ENCODE results near the gene PIANP. TPM values are rescaled to one million over a fixed set of nuclear protein-coding genes. Genes with fewer than 3 reads are reported as not detected.
A peak's percentile ranks its signal among the peaks of the same experiment; 100 is the strongest.
"Not testable (repeated sequence)": the region's sequence is repeated elsewhere in the genome, so short reads cannot be mapped to it uniquely, and the experiment has no call there.

Gene PIANP, protein sequence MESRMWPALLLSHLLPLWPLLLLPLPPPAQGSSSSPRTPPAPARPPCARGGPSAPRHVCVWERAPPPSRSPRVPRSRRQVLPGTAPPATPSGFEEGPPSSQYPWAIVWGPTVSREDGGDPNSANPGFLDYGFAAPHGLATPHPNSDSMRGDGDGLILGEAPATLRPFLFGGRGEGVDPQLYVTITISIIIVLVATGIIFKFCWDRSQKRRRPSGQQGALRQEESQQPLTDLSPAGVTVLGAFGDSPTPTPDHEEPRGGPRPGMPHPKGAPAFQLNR
- total RNA-seq (2014; rRNA removed; shearing (Covaris generic)), result not detected in 2 replicates
- polyA plus RNA-seq (2015; cell fraction: cytosol; rRNA removed), result 0.27 and 0.29 TPM in 2 replicates
- 0.89 TPM in 1 of 2 replicates, not detected in the other for polyA plus RNA-seq (2015; cell fraction: nucleus; rRNA removed)

DNA sequence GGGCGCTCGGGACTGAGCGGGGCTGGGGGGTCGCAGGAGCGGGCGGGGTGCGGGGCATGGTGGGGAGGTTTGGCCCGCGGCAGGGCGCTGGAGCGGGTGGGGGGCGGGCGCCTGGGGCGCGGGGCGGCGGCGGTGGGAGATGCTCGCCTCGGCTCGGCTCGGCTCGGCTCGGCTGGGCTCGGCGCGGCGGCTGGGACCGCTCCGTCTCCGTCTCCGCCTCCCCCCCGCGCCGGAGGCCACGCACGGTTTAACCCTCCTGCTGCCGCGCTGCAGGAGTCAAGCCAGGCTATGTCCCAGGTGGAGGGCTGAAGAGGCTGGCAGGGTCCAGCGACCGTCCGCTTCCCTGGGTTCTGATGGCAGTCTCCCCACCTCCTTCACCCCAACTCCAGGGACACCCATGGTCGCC lies at the start of gene PIANP:
PIANP (minus strand) TSS at position 170 of the 406 bp plus-strand sequence. CDS start 2,754 bp downstream, outside the sequence.
- DNase-seq (ENCODE audit: low read depth, low spot score), result no peak
- in situ Hi-C loops (cut with HindIII; ENCODE audit: low pct_unique_long_range_greater_than_20kb, low sequenced_read_pairs), result no loop called here

DNA sequence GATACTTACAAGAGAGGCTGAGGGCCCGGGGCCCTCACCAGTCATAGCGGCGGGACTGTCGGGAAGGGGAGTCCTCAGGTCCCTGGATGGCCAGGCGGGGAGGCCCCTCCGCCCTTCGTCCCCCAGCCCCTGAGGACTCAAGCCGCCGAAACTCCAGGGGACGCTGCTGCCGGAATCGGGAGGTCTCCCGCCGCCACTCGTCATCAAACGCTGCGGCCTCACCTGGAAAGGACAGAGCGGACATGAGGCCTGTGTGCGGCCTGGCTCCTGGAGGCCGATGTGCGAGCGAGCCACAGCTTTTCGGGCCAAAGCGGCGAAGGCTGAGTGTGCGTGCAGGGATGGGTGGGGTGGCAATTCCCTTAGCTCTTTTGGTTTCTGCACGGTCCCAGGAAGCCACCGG lies 48.1 kb upstream of the PIANP start:
- in situ Hi-C loops (cut with HindIII; ENCODE audit: low pct_unique_long_range_greater_than_20kb, low sequenced_read_pairs), result no loop called here
- no peak for DNase-seq (ENCODE audit: low read depth, low spot score)

DNA sequence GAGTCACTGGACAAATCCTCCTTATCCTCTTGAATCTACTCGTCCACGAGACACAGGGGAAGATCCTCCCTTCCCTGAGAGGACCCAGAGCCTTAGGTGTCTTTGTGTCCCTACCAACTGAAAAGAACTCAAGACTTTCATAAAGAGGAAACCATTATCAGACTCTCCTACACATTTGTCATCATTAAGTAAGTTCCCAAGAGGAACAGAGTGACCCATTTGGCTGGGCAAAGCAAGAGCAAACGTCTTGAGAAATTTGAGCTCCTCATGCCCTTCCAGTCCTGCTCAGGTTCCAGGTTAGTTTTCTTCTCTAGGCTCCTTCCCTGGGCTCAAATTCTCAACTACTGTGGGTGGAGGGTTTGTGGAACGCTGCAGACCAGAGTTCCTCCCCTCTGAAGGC lies 46.6 kb upstream of the PIANP start:
- DNase-seq (ENCODE audit: low read depth, low spot score), result no peak
- in situ Hi-C loops (cut with HindIII; ENCODE audit: low pct_unique_long_range_greater_than_20kb, low sequenced_read_pairs), result no loop called here

DNA sequence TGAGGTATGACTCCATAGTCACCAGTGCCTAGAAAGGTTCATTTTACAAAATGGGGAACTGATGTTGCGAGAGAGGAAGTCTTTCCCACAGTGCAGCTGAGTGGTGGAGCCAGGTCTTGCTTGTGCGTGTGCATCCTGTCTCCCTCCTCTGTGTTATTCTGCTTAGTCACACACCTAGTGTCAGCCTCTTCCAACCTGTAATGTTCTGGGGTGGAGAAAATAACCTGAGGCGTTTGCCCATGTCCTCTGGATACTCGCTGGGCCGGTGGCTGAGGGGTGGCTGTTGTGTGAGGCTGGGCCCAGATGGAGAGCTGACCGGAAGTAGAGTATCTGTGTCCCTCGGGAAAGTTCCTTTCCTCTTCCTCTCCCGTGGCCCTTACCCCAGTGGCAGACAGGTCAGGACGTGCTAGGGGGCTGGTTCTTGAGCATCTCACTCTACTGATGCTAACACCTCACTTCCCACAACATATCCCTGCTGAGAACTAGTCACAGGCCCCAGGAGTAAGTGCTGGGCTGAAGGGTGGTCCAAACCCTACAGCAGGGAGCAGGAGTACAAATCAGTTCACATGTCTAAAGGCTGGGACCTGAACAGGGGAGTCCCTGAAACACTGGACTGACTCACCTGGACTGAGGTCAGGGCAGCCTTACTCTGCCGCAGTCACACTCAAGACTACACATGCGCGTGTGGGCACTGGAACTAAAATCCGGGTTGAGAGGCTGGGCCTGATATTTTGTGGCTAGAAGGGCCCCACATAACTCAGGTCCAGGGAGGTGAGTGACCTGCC lies 45.3 kb upstream of the PIANP start:
- in situ Hi-C loops (cut with HindIII; ENCODE audit: low pct_unique_long_range_greater_than_20kb, low sequenced_read_pairs), result no loop called here

DNA sequence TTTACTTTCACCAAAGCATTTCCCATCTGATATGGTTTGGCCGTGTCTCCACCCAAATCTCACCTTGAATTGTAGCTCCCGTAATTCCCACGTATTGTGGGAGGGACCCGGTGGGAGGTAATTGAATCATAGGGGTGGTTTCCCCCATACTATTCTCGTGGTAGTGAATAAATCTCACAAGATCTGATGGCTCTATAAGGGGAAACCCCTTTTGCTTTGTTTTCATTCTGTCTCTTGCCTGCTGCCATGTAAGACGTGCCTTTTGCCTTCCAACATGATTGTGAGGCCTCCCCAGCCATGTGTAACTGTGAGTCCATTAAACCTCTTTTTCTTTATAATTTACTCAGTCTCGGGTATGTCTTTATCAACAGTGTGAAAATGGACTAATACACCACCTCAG lies 42.7 kb upstream of the PIANP start:
- in situ Hi-C loops (cut with HindIII; ENCODE audit: low pct_unique_long_range_greater_than_20kb, low sequenced_read_pairs); DNase-seq (ENCODE audit: low read depth, low spot score): not testable (repeated sequence)

More for the DNA sequence above, 45.3 kb upstream of the PIANP start:
- no peak for DNase-seq (ENCODE audit: low read depth, low spot score)

DNA sequence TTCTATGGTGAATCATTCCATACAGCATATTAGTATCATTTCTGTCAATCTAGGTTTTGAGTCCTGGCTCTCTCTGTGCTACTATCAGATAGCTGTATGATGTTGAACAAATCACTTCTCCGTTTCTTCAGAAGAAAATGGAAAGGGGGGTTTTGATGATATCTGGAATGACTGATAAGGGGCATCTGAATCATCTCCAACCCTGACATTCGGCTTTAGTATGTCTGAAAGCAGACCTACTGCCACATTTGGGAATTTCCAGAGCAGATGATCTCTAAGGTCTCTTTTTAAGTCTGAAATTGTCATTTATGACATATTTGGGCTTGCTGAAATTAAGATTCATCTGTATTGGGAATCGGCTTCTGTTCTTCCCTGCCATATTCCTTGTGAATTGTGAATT lies 42.2 kb upstream of the PIANP start:
- in situ Hi-C loops (cut with HindIII; ENCODE audit: low pct_unique_long_range_greater_than_20kb, low sequenced_read_pairs), result no loop called here
- no peak for DNase-seq (ENCODE audit: low read depth, low spot score)

DNA sequence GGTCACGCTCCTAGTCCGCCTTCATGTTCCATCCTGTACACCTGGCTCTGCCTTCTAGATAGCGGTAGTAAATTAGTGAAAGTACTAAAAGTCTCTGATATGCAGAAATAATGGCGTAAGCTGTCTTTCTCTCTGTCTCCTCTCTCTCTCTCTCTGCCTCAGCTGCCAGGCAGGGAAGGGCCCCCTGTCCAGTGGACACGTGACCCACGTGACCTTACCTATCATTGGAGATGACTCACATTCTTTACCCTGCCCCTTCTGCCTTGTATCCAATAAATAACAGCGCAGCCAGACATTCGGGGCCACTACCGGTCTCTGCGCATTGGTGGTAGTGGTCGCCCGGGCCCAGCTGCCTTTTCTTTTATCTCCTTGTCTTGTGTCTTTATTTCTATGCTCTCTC lies 41.5 kb upstream of the PIANP start:
- DNase-seq (ENCODE audit: low read depth, low spot score); in situ Hi-C loops (cut with HindIII; ENCODE audit: low pct_unique_long_range_greater_than_20kb, low sequenced_read_pairs): not testable (repeated sequence)

DNA sequence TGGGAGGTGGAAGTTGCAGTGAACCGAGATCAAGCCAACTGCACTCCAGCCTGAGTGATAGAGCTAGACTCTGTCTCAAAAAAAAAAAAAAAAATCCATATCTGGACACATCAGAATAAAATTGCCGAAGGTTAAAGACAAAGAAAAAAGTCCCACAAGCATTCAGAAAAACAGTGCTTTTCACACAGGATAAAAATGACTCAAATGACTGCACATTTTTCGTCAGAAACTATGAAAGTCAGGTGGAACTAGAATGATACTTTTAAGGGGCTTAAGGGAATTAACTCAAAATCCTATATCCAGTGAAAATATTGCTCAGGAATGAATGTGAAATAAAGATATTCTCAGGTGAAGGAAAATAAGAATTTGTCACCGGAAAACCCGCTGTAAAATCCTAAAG lies 36.1 kb upstream of the PIANP start:
- in situ Hi-C loops (cut with HindIII; ENCODE audit: low pct_unique_long_range_greater_than_20kb, low sequenced_read_pairs), result no loop called here
- no peak for DNase-seq (ENCODE audit: low read depth, low spot score)

DNA sequence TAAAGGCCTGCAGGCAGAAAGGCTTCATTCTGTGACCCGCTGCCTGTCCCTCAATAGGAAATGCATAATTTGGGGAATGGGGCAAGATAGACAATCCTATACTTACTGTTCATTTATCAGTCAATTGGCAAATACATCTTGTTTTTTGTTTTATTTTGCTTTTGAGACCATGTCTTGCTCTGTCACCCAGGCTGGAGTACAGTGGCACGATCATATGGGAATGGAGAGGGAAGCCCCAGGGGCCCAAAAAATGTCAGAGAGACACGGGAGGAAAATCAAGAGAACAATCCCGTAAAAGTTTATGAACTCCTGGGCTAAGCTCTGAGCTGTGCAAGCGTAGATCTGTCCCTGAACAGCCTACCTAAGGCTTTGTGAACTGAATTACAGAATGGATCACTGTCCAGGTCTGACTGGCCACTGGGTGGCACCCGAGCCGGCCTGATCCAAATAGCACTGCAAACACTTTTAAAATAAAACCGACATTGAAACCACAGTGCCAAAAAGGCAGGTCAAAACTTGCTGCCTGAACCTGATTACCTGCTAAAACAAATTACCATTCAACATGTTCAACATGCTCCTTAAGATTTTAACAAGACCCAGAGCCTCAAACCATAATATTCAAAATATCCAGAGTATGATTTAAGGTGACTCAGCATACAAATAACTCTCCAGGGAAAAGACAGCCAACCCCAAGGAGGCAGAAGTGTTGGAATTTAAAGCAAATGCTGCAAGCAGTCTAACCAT lies 35.0 kb upstream of the PIANP start:
- in situ Hi-C loops (cut with HindIII; ENCODE audit: low pct_unique_long_range_greater_than_20kb, low sequenced_read_pairs), result no loop called here
- peak; percentile 69 for DNase-seq (ENCODE audit: low read depth, low spot score)

DNA sequence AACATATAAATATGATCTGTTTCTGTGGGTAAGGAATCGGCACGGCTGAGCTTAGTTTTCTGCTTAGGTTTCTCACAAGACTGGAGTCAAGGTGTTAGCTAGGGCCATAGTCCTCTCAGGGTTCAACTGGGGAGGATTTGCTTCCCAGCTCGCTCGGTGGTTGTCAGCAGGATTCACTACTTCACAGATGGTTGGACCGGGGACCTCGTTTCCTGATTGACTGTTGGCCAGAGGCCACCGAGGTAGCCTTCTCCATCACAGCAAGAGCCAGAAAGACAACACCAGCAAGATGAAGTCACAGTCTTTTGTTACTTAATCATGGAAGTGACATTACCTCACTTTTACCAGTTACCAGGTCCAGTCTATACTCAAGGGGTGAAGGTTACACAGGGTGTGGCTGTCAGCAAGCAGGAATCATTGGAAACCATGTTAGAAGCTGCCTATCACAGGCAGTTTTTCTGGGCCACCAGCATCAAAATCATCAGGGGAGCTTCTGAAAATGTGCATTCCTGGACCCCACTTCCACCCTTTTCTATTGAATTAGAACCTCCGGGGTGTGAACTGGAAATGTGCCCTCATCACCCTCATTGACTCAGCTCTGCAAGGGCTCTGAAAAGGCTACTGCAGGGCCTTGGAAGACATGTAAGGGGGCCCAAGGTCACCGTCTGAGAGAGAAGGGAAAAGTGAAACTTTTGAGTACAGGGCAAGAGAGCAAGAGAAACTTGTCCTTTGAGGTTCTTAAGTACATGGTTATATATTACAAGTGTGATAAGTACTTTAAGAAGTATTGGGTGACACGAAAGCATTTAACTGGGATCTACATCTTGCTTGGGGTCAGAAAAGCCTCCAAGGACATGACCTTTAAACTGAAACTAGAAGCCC lies 34.1 kb upstream of the PIANP start:
- no peak for DNase-seq (ENCODE audit: low read depth, low spot score)
- in situ Hi-C loops (cut with HindIII; ENCODE audit: low pct_unique_long_range_greater_than_20kb, low sequenced_read_pairs), result no loop called here

DNA sequence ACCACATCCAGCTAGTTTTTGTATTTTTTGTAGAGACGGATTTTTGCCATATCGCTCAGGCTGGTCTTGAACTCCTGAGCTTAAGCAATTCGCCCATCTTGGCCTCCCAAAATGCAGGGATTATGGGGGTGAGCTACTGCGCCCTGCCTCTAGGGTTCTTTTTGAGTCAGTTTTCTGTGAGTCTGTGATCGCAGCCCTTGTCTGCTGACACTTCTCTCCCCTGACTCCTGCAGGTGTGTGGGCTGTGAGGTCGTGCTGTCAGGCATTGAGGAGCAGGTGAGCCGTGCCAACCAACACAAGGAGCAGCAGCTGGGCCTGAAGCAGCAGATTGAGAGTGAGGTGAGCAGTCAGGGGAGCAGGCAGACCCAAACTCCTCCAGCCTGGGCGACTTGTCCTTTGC lies 29.6 kb upstream of the PIANP start:
- no peak for DNase-seq (ENCODE audit: low read depth, low spot score)
- in situ Hi-C loops (cut with HindIII; ENCODE audit: low pct_unique_long_range_greater_than_20kb, low sequenced_read_pairs), result no loop called here

DNA sequence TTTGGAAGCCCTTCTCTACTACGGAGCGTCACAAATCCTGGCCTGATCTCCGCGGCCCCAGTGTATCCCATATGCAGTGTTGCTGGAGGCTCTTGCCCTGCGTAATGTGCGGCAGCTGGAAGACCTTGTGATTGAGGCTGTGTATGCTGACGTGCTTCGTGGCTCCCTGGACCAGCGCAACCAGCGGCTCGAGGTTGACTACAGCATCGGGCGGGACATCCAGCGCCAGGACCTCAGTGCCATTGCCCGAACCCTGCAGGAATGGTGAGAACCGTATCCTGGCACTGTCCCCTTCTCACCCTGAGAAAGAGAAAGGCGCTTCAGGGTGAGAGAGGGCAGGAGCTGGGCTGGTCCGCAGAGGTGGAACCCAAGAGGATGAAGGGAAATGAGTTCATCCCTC lies 28.6 kb upstream of the PIANP start:
- in situ Hi-C loops (cut with HindIII; ENCODE audit: low pct_unique_long_range_greater_than_20kb, low sequenced_read_pairs), result no loop called here
- no peak for DNase-seq (ENCODE audit: low read depth, low spot score)

DNA sequence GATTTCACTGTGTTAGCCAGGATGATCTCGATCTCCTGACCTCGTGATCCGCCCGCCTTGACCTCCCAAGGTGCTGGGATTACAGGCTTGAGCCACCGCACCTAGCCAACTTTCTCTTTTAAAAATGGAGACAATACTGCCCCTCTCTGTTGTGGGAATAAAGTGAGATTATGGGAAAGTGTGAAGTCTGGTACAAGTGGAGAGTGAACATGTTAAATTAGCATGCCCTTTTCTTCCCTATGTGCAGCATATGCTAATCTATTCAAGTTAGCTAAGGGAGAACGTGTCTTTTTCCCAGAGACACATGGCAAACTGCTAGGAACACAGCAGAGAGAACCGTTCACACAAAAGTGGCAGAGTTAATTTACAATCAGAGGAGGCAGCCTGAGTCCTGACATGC lies 24.7 kb upstream of the PIANP start:
- no peak for DNase-seq (ENCODE audit: low read depth, low spot score)
- in situ Hi-C loops (cut with HindIII; ENCODE audit: low pct_unique_long_range_greater_than_20kb, low sequenced_read_pairs), result no loop called here

DNA sequence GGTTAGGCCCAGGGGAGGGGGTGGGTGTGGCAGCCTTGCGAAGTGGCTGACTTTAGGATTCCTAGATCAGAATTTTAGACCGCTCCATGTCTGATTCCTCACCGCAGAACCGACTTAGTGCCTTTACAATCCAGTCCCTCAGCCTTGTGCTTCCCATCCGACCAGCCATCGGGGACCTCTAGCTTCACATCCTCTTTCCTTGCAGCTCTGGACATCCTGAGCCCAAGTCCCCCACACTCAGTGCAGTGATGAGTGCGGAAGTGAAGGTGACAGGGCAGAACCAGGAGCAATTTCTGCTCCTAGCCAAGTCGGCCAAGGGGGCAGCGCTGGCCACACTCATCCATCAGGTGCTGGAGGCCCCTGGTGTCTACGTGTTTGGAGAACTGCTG lies 23.8 kb upstream of the PIANP start:
- peak; percentile 36 for DNase-seq (ENCODE audit: low read depth, low spot score)
- in situ Hi-C loops (cut with HindIII; ENCODE audit: low pct_unique_long_range_greater_than_20kb, low sequenced_read_pairs), result no loop called here

DNA sequence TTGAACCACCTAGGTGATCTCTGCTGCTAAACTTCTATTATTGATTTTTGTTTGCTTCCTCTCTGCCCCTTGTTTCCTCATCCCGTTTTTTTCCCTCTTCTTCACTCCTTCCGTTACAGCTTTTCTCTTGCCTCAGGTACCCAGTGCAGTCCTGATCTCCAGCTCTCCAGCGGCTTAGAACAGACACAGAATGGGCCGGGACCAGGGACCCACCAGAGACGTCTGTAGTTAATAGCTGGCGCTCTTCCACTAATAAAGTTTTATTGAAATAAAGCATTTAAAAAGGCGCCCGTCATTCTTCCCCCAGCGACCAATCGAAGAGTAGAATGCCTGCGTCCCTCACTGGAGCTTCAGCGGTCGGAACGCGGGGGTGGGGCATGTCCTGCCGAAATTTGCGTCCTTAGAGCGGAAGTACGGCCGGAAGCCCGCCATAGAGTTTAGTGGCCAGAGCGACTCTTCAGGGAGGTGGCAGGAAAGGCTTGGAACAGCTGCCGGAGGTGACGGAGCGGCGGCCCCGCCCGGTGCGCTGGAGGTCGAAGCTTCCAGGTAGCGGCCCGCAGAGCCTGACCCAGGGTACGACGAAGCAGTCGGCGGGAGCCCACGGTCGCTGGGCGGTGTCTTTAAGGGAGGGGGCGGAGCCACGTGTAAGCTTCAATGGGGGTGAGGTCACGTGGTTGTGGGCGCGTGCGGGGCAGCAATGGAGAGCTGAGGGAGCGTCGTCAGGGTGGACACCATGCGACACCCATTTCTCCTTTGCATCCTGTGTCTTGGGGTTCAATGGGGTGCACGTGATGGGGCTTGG lies 23.2 kb upstream of the PIANP start, which contains the start of gene COPS7A:
COPS7A (plus strand) TSS at position 440 of the 802 bp plus-strand sequence. CDS start 611 bp downstream, outside the sequence.
- in situ Hi-C loops (cut with HindIII; ENCODE audit: low pct_unique_long_range_greater_than_20kb, low sequenced_read_pairs), result no loop called here
- DNase-seq (ENCODE audit: low read depth, low spot score), result peak; percentile 99

DNA sequence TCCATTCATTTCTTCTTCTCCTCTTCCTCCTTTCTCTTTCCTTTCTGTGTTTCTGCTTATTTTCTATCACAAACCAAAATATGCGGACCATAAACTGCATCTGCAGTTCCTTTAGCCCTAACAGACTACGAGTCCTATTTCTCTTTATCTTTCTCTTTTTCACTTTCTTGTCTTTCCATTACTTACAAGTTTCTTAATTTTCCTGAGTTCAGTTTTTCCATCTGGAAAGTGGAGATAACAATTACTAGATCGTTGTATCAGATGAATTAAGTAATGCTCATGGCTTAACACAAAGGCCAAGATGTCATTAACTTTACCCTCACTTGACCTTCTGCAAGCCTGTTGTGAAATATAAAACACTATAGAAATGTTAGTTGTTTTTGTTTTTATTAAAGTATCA lies 22.2 kb upstream of the PIANP start:
- in situ Hi-C loops (cut with HindIII; ENCODE audit: low pct_unique_long_range_greater_than_20kb, low sequenced_read_pairs), result no loop called here
- no peak for DNase-seq (ENCODE audit: low read depth, low spot score)

Data from SK-MEL-5 (cell line).